Testis (tissue), 2 donors: ENCODE results near the gene TBL1XR1.

Experiments used
- POLR2A ChIP-seq: fragments of 450-650 bp; IDR thresholded peaks from one replicate; pipeline ENCODE4 v1.6.1; 2017; ENCODE audit warnings: antibody characterized with exemption, mild to moderate bottlenecking, moderate library complexity
- TF ChIP-seq, protein P1 (sequence below), 3 experiments: fragments of 450-650 bp in 2 of 3; fragments of 200-600 bp in 1 of 3; sonication (generic) in 1 of 3; IDR thresholded peaks; one replicate each; pipeline ENCODE4 v1.5.1; 2016 to 2019; ENCODE audit warnings: antibody characterized with exemption in 3 of 3, mild to moderate bottlenecking in 2 of 3, moderate library complexity in 1 of 3

GRCh38 chr3:177107461-177108239 lies 89.6 kb downstream of the TBL1XR1 start:
- TF ChIP-seq, protein P1, sequence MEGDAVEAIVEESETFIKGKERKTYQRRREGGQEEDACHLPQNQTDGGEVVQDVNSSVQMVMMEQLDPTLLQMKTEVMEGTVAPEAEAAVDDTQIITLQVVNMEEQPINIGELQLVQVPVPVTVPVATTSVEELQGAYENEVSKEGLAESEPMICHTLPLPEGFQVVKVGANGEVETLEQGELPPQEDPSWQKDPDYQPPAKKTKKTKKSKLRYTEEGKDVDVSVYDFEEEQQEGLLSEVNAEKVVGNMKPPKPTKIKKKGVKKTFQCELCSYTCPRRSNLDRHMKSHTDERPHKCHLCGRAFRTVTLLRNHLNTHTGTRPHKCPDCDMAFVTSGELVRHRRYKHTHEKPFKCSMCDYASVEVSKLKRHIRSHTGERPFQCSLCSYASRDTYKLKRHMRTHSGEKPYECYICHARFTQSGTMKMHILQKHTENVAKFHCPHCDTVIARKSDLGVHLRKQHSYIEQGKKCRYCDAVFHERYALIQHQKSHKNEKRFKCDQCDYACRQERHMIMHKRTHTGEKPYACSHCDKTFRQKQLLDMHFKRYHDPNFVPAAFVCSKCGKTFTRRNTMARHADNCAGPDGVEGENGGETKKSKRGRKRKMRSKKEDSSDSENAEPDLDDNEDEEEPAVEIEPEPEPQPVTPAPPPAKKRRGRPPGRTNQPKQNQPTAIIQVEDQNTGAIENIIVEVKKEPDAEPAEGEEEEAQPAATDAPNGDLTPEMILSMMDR (IDR thresholded peaks at IDR 0.05): no peak
- no peak for TF ChIP-seq POLR2A
